ENCODE results near the gene LMAN1L.
A peak's percentile ranks its signal among the peaks of the same experiment; 100 is the strongest.

DNA sequence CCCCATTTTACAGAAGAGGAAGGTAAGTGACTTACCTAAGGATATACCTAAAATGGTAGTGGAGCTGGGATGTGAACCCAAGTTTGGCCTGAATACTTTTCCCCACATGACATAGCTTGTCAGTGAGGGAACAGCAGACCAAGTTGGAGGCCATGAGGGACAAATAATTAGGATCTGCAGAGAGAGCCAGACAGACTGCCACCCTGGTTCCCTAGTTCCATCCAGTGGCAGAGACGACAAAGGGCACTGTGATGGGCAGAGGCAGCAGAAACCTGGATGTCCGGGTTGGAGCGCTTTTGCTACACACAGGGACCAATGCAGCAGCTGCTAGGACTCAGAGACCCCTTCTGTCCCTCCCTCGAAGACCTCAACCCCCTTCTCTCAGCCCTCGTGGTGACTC, 15.0 kb downstream of the LMAN1L start:
- TF ChIP-seq, protein P1, sequence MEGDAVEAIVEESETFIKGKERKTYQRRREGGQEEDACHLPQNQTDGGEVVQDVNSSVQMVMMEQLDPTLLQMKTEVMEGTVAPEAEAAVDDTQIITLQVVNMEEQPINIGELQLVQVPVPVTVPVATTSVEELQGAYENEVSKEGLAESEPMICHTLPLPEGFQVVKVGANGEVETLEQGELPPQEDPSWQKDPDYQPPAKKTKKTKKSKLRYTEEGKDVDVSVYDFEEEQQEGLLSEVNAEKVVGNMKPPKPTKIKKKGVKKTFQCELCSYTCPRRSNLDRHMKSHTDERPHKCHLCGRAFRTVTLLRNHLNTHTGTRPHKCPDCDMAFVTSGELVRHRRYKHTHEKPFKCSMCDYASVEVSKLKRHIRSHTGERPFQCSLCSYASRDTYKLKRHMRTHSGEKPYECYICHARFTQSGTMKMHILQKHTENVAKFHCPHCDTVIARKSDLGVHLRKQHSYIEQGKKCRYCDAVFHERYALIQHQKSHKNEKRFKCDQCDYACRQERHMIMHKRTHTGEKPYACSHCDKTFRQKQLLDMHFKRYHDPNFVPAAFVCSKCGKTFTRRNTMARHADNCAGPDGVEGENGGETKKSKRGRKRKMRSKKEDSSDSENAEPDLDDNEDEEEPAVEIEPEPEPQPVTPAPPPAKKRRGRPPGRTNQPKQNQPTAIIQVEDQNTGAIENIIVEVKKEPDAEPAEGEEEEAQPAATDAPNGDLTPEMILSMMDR (IDR thresholded peaks at IDR 0.05; ENCODE audit: low read depth, low read length), result peak; percentile 13
- no peak for TF ChIP-seq POLR2A (IDR thresholded peaks at IDR 0.05; ENCODE audit: extremely low read depth, insufficient read length)
- TF ChIP-seq, protein P2, sequence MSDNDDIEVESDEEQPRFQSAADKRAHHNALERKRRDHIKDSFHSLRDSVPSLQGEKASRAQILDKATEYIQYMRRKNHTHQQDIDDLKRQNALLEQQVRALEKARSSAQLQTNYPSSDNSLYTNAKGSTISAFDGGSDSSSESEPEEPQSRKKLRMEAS (IDR thresholded peaks at IDR 0.05; ENCODE audit: low read depth, low read length), result no peak
